Ectodermal cell (in vitro differentiated cells): Measurements from ENCODE around the gene SLC9A3.

Source experiments
- H3K27ac ChIP-seq: 2 replicates; pipeline ENCODE4 v1.7.0; 2013; ENCODE audit warnings: mild to moderate bottlenecking, low read depth, low read length; ENCODE audit not compliant: insufficient read depth, poor library complexity, severe bottlenecking
- H3K27me3 ChIP-seq: 2 replicates; pipeline ENCODE4 v1.7.0; 2013; ENCODE audit warnings: mild to moderate bottlenecking, low read length; ENCODE audit not compliant: insufficient read depth, control insufficient read depth, poor library complexity, severe bottlenecking
- H3K36me3 ChIP-seq: one replicate; pipeline ENCODE4 v1.7.0; 2013; ENCODE audit warnings: low read length; ENCODE audit not compliant: control insufficient read depth, insufficient read depth
- H3K4me1 ChIP-seq: one replicate; pipeline ENCODE4 v1.7.0; 2013; ENCODE audit warnings: low read length; ENCODE audit not compliant: control insufficient read depth, insufficient read depth
- H3K4me3 ChIP-seq: 2 replicates; pipeline ENCODE4 v1.7.0; 2013; ENCODE audit warnings: low read depth, low read length, control low read depth; ENCODE audit not compliant: insufficient read depth
- H3K9me3 ChIP-seq: 2 replicates; pipeline ENCODE4 v1.7.0; 2013; ENCODE audit warnings: mild to moderate bottlenecking, low read length, moderate library complexity; ENCODE audit not compliant: control insufficient read depth
- WGBS, 2 experiments: methylation state at CpG; one replicate each; pipeline ENCODE4 v1.1.7; 2013; ENCODE audit warnings: missing lambda C conversion rate in 2 of 2; 5-methylcytosine and 5-hydroxymethylcytosine counted together

Gene SLC9A3

GRCh38 chr5:482021-482420, 42.2 kb downstream of the SLC9A3 start:
- Histone ChIP-seq H3K4me3 (no peak overlapping the region), H3K27ac (no peak overlapping the region), H3K36me3 (no peaks in the 10 kb centered on the region), H3K4me1 (no peaks in the 10 kb centered on the region), H3K9me3 (no peaks in the 10 kb centered on the region), H3K27me3 (peaks cover 6% of the 10 kb centered on the region)
- WGBS, 2 experiments, result 92 to 97% methylated on average over 20 to 23 of the region's 24 CpGs

- Histone ChIP-seq H3K36me3 (no peaks in the 10 kb centered on the region), H3K4me1 (no peaks in the 10 kb centered on the region), H3K9me3 (no peaks in the 10 kb centered on the region), H3K27ac (no peak overlapping the region), H3K27me3 (peaks cover 12% of the 10 kb centered on the region), H3K4me3 (no peak overlapping the region)
- WGBS, 2 experiments, result 94% methylated on average over 22 to 23 of the region's 23 CpGs
Observed at GRCh38 chr5:481347-481746, 42.9 kb downstream of the SLC9A3 start.

- Histone ChIP-seq H3K4me1 (peaks cover 3% of the 10 kb centered on the region), H3K27me3 (peaks cover 28% of the 10 kb centered on the region), H3K36me3 (no peaks in the 10 kb centered on the region), H3K9me3 (no peaks in the 10 kb centered on the region), H3K27ac (no peak overlapping the region), H3K4me3 (no peak overlapping the region)
- WGBS, 2 experiments, result 90% methylated on average over 34 of the region's 34 CpGs
Observed at GRCh38 chr5:479566-480319, 44.5 kb downstream of the SLC9A3 start.

GRCh38 chr5:478982-479535, 45.2 kb downstream of the SLC9A3 start:
- Histone ChIP-seq H3K27ac (no peak overlapping the region), H3K9me3 (no peaks in the 10 kb centered on the region), H3K27me3 (peaks cover 35% of the 10 kb centered on the region), H3K4me3 (no peak overlapping the region), H3K4me1 (peaks cover 6% of the 10 kb centered on the region), H3K36me3 (no peaks in the 10 kb centered on the region)
- WGBS, 2 experiments, result 89% methylated on average over 18 of the region's 18 CpGs

- Histone ChIP-seq H3K27ac (no peak overlapping the region), H3K36me3 (no peaks in the 10 kb centered on the region), H3K4me3 (no peak overlapping the region), H3K4me1 (peaks cover 6% of the 10 kb centered on the region), H3K9me3 (no peaks in the 10 kb centered on the region), H3K27me3 (peaks cover 41% of the 10 kb centered on the region)
- 90% methylated on average over 18 of the region's 18 CpGs for WGBS, 2 experiments
Observed at GRCh38 chr5:478369-478981, 45.8 kb downstream of the SLC9A3 start.

- H3K27ac ChIP-seq, result no peak overlapping the region
- H3K9me3 ChIP-seq, result no peaks in the 10 kb centered on the region
- H3K4me3 ChIP-seq, result no peak overlapping the region
- H3K27me3 ChIP-seq, result peaks cover 45% of the 10 kb centered on the region
- H3K36me3 ChIP-seq, result no peaks in the 10 kb centered on the region
- 90 to 92% methylated on average over 13 of the region's 13 CpGs for WGBS, 2 experiments
- peaks cover 6% of the 10 kb centered on the region for H3K4me1 ChIP-seq
Observed at GRCh38 chr5:477871-478270, 46.4 kb downstream of the SLC9A3 start.

- peaks cover 6% of the 10 kb centered on the region for H3K4me1 ChIP-seq
- 84 to 85% methylated on average over 19 of the region's 19 CpGs for WGBS, 2 experiments
- no peaks in the 10 kb centered on the region for H3K36me3 ChIP-seq
- no peaks in the 10 kb centered on the region for H3K9me3 ChIP-seq
- peaks cover 45% of the 10 kb centered on the region for H3K27me3 ChIP-seq
- H3K4me3 ChIP-seq, result no peak overlapping the region
- no peak overlapping the region for H3K27ac ChIP-seq
Observed at GRCh38 chr5:477247-477646, 47.0 kb downstream of the SLC9A3 start.

- Histone ChIP-seq H3K9me3 (no peaks in the 10 kb centered on the region), H3K36me3 (no peaks in the 10 kb centered on the region), H3K4me3 (no peak overlapping the region), H3K4me1 (peaks cover 6% of the 10 kb centered on the region), H3K27ac (no peak overlapping the region), H3K27me3 (peaks cover 45% of the 10 kb centered on the region)
- WGBS, 2 experiments, result 80 to 84% methylated on average over 9 of the region's 9 CpGs
Observed at GRCh38 chr5:476814-477175, 47.5 kb downstream of the SLC9A3 start.

- 87 to 89% methylated on average over 51 of the region's 51 CpGs for WGBS, 2 experiments
- Histone ChIP-seq H3K27me3 (peaks cover 45% of the 10 kb centered on the region), H3K36me3 (no peaks in the 10 kb centered on the region), H3K4me1 (peaks cover 6% of the 10 kb centered on the region), H3K4me3 (no peak overlapping the region), H3K9me3 (no peaks in the 10 kb centered on the region), H3K27ac (no peak overlapping the region)
Observed at GRCh38 chr5:476102-476813, 48.0 kb downstream of the SLC9A3 start.

GRCh38 chr5:475704-476101, 48.5 kb downstream of the SLC9A3 start:
- Histone ChIP-seq H3K27ac (no peak overlapping the region), H3K4me1 (peaks cover 6% of the 10 kb centered on the region), H3K27me3 (peaks cover 45% of the 10 kb centered on the region), H3K36me3 (no peaks in the 10 kb centered on the region), H3K9me3 (no peaks in the 10 kb centered on the region), H3K4me3 (no peak overlapping the region)
- WGBS, 2 experiments, result 69 to 74% methylated on average over 8 of the region's 8 CpGs
